ENCODE measurements around the gene TRIM41. TPM values are rescaled to one million over a fixed set of nuclear protein-coding genes. Genes with fewer than 3 reads are reported as not detected.

The TRIM41 gene
- polyA plus RNA-seq, 1 donor (not counting 4 experiments of a cell fraction or from before 2014, with no cell fraction given), result 13.4 TPM

DNA sequence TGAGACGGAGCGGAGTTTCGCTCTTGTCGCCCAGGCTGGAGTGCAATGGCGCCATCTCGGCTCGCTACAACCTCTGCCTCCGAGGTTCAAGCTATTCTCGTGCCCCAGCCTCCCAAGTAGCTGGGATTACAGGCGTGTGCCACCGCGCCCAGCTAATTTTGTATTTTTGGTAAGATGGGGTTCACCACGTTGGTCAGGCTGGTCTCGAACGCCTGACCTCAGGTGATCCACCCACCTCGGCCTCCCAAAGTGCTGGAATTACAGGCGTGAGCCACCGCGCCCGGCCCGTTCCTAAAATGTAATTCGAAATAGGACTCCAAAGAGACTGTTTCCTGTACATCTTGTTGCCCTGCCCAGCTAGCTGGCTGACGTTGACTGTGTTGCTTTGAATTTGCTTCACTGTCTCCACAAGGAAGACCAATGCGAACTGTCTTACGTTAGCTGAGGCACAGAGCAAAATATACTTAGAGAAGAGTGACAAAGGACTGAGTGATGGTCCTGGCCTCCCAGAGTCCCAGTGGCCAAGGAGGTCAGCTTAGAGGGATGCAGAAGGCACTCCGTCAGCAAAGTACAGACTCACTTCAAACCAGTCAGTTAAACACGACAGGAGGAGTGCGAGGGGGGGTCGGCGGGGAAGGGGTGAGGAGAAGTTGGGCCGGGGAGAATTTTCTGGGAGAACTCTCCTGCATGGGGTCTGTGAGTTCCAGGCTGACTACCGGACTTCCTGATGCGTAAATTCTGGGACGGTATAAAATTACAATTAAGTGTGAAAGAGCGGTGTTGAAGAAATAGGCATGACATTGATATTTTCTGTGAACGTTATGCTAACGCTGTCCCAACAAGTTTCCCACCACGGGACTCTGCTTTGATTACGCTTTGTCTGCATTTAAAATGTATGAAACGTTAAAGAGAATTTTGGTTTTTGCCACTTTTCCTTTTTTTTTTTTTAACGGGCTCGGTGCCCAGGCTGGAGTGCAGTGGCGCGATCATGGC lies 6.8 kb upstream of the TRIM41 start:
- Histone ChIP-seq H3K4me2 (ENCODE audit: control insufficient read depth, extremely low read depth, insufficient read depth, low read depth, low read length) (peak overlapping the region; percentile 59), H2AFZ (ENCODE audit: control insufficient read depth, low read length) (peak overlapping the region; percentile 63)
- FAIRE-seq, result peak; percentile 13

DNA sequence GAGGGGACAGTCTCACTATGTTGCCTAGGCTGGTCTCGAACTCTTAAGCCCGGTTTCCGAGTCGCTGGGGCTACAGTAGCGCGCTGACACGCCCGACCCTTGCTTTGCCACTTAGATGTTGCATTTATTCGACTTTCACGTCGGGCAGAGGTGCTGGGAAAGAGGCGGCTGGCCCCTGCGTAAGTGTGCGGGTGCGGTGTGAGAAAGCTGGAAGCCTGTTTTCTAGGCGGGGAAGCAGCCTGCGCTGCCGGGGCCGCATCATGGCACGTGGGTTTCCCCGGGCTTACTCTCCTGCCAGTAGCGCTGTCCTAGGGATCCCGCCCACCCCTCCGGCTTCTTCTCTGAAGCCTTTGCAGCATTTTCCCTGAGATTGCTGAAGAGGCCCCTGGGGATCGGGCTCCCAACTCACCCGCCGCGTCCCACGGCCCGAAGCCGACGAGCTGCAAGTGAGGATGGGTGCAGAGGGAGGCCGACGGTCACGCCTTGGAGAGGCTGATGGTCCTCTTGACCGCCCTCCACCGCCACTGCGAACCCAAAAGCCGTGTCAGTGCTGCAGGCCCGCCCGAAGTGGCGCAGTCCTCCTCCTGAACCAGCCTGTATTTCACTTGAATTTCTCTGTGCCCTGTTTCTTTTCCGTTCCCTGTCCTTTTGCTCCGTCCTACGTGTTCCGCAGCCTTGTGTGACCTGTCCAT lies 5.8 kb upstream of the TRIM41 start:
- TF ChIP-seq EZH2 (IDR thresholded peaks at IDR 0.05; ENCODE audit: low read length), result no peak
- TF ChIP-seq, protein P1, sequence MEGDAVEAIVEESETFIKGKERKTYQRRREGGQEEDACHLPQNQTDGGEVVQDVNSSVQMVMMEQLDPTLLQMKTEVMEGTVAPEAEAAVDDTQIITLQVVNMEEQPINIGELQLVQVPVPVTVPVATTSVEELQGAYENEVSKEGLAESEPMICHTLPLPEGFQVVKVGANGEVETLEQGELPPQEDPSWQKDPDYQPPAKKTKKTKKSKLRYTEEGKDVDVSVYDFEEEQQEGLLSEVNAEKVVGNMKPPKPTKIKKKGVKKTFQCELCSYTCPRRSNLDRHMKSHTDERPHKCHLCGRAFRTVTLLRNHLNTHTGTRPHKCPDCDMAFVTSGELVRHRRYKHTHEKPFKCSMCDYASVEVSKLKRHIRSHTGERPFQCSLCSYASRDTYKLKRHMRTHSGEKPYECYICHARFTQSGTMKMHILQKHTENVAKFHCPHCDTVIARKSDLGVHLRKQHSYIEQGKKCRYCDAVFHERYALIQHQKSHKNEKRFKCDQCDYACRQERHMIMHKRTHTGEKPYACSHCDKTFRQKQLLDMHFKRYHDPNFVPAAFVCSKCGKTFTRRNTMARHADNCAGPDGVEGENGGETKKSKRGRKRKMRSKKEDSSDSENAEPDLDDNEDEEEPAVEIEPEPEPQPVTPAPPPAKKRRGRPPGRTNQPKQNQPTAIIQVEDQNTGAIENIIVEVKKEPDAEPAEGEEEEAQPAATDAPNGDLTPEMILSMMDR (optimal IDR thresholded peaks at IDR 0.05 in 1 of 3, IDR thresholded peaks at IDR 0.05 in 1 of 3, conservative IDR thresholded peaks at IDR 0.05 in 1 of 3; ENCODE audit: extremely low read depth in 1 of 3, insufficient read depth in 2 of 3, low read length in 3 of 3), result peak in 1 of 3 experiments; percentile 28
- Histone ChIP-seq H3K4me3 (ENCODE audit: control insufficient read depth in 2 of 3, extremely low read depth in 1 of 3, insufficient read depth in 2 of 3, low read depth in 1 of 3, low read length in 3 of 3) (peak overlapping the region; percentile 36 to 76 (median 57)), H3K4me1 (ENCODE audit: control insufficient read depth, extremely low read depth, insufficient read depth, low read length) (peaks cover 7% of the 10 kb centered on the region), H3K9ac (ENCODE audit: control insufficient read depth, extremely low read depth, insufficient read depth, low read length) (peak overlapping the region; percentile 52), H3K79me2 (ENCODE audit: control insufficient read depth, insufficient read depth, low read length) (no peaks in the 10 kb centered on the region), H3K9me3 (ENCODE audit: control insufficient read depth, low read depth, low read length) (no peaks in the 10 kb centered on the region), H3K36me3 (ENCODE audit: control insufficient read depth in 2 of 2, extremely low read depth in 1 of 2, insufficient read depth in 2 of 2, low read length in 2 of 2) (no peaks in the 10 kb centered on the region), H2AFZ (ENCODE audit: control insufficient read depth, low read length) (peak overlapping the region; percentile 90), H3K27ac (ENCODE audit: control insufficient read depth, insufficient read depth, low read length) (peak overlapping the region; percentile 36), H3K9me1 (ENCODE audit: control insufficient read depth, extremely low read depth, insufficient read depth, low read length) (no peaks in the 10 kb centered on the region), H4K20me1 (ENCODE audit: control insufficient read depth, extremely low read depth, insufficient read depth, low read length) (no peaks in the 10 kb centered on the region), H3K4me2 (ENCODE audit: control insufficient read depth, extremely low read depth, insufficient read depth, low read depth, low read length) (peak overlapping the region; percentile 92), H3K27me3 (ENCODE audit: control insufficient read depth, extremely low read depth, insufficient read depth, low read length) (no peaks in the 10 kb centered on the region)
- no peak for DNase-seq (ENCODE audit: low read depth, low spot score)
- dilution Hi-C loops (cut with MboI; ENCODE audit: extremely low pct_ligation_motif_present, low sequenced_read_pairs), result no loop called here
- FAIRE-seq, result no peak

More for the DNA sequence above, 6.8 kb upstream of the TRIM41 start:
- TF ChIP-seq, protein P1 (optimal IDR thresholded peaks at IDR 0.05 in 1 of 3, IDR thresholded peaks at IDR 0.05 in 1 of 3, conservative IDR thresholded peaks at IDR 0.05 in 1 of 3; ENCODE audit: extremely low read depth in 1 of 3, insufficient read depth in 2 of 3, low read length in 3 of 3), result no peak
- TF ChIP-seq EZH2 (IDR thresholded peaks at IDR 0.05; ENCODE audit: low read length), result no peak
- no peak for DNase-seq (ENCODE audit: low read depth, low spot score)
- Histone ChIP-seq H3K79me2 (ENCODE audit: control insufficient read depth, insufficient read depth, low read length) (no peaks in the 10 kb centered on the region), H3K9me3 (ENCODE audit: control insufficient read depth, low read depth, low read length) (no peaks in the 10 kb centered on the region), H3K27ac (ENCODE audit: control insufficient read depth, insufficient read depth, low read length) (peak overlapping the region; percentile 20), H3K36me3 (ENCODE audit: control insufficient read depth in 2 of 2, extremely low read depth in 1 of 2, insufficient read depth in 2 of 2, low read length in 2 of 2) (no peaks in the 10 kb centered on the region), H3K4me1 (ENCODE audit: control insufficient read depth, extremely low read depth, insufficient read depth, low read length) (peaks cover 7% of the 10 kb centered on the region), H3K27me3 (ENCODE audit: control insufficient read depth, extremely low read depth, insufficient read depth, low read length) (no peaks in the 10 kb centered on the region), H4K20me1 (ENCODE audit: control insufficient read depth, extremely low read depth, insufficient read depth, low read length) (no peaks in the 10 kb centered on the region), H3K4me3 (ENCODE audit: control insufficient read depth in 2 of 3, extremely low read depth in 1 of 3, insufficient read depth in 2 of 3, low read depth in 1 of 3, low read length in 3 of 3) (peak overlapping the region; percentile 12 to 80 (median 18)), H3K9ac (ENCODE audit: control insufficient read depth, extremely low read depth, insufficient read depth, low read length) (peak overlapping the region; percentile 4), H3K9me1 (ENCODE audit: control insufficient read depth, extremely low read depth, insufficient read depth, low read length) (no peaks in the 10 kb centered on the region)
- dilution Hi-C loops (cut with MboI; ENCODE audit: extremely low pct_ligation_motif_present, low sequenced_read_pairs), result no loop called here

Measured in keratinocyte (primary cell).